HL-60 (cell line): ENCODE data around the gene ATP9B.
A peak's percentile ranks its signal among the peaks of the same experiment; 100 is the strongest.

Experiments used
- DNase-seq, 2 experiments: peaks; one replicate each; pipeline ENCODE4 v3.0.0-alpha.2; 2010 to 2020; ENCODE audit warnings: low read depth in 1 of 2, low spot score in 1 of 2
- H3K27ac ChIP-seq: fragments of 250-450 bp; sonication (Bioruptor Pico); replicated peaks from 2 replicates; pipeline ENCODE4 v1.5.1; 2020; ENCODE audit warnings: mild to moderate bottlenecking, moderate library complexity
- H3K27me3 ChIP-seq: fragments of 250-450 bp; sonication (Bioruptor Pico); 2 replicates; pipeline ENCODE4 v1.5.1; 2021; ENCODE audit warnings: mild to moderate bottlenecking, moderate library complexity; ENCODE audit not compliant: insufficient read depth, poor library complexity, severe bottlenecking
- H3K4me3 ChIP-seq: replicated peaks from 2 replicates; pipeline ENCODE4 v1.5.1; 2011; ENCODE audit warnings: mild to moderate bottlenecking, control low read depth, low read length; ENCODE audit not compliant: insufficient read depth
- GABPA ChIP-seq: IDR thresholded peaks from 2 replicates; pipeline ENCODE4 v1.6.1; 2012; ENCODE audit warnings: low read depth
- POLR2AphosphoS5 ChIP-seq: IDR thresholded peaks from 2 replicates; pipeline ENCODE4 v1.6.1; 2012; ENCODE audit warnings: low read depth
- SPI1 ChIP-seq: IDR thresholded peaks from 2 replicates; pipeline ENCODE4 v1.6.1; 2012; ENCODE audit warnings: low read depth, mild to moderate bottlenecking, borderline replicate concordance
- TF ChIP-seq, protein P1 (sequence below): IDR thresholded peaks from 2 replicates; pipeline ENCODE4 v1.6.1; 2012; ENCODE audit warnings: low read depth; ENCODE audit not compliant: insufficient replicate concordance
- TF ChIP-seq, protein P2 (sequence below): IDR thresholded peaks from one replicate; pipeline ENCODE4 v1.5.1; 2011; ENCODE audit warnings: low read length, control low read depth, inconsistent platforms; ENCODE audit not compliant: insufficient read depth

The ATP9B gene

DNA sequence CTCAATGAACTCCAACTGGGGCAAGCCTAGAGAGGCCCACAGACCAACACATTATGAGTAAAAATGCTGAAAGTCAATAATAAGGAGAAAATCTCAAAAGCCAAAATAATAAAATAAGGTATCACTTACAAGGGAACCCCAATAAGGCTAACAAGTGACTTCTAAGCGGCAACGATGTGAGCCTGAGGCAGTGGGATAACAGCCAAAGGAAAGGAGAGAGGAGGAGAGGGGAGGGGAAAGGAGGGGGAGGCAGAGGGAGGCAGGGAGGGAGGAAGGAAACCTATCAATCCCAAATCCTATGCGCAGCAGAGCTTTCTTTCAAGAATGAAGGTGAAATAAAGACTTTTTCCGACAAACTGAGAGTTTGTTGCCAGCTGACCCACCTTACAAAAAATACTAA, 320.5 kb downstream of the ATP9B start:
- Histone ChIP-seq H3K27ac (no peak overlapping the region), H3K27me3 (peaks cover 11% of the 10 kb centered on the region), H3K4me3 (no peak overlapping the region)
- TF ChIP-seq, protein P1, sequence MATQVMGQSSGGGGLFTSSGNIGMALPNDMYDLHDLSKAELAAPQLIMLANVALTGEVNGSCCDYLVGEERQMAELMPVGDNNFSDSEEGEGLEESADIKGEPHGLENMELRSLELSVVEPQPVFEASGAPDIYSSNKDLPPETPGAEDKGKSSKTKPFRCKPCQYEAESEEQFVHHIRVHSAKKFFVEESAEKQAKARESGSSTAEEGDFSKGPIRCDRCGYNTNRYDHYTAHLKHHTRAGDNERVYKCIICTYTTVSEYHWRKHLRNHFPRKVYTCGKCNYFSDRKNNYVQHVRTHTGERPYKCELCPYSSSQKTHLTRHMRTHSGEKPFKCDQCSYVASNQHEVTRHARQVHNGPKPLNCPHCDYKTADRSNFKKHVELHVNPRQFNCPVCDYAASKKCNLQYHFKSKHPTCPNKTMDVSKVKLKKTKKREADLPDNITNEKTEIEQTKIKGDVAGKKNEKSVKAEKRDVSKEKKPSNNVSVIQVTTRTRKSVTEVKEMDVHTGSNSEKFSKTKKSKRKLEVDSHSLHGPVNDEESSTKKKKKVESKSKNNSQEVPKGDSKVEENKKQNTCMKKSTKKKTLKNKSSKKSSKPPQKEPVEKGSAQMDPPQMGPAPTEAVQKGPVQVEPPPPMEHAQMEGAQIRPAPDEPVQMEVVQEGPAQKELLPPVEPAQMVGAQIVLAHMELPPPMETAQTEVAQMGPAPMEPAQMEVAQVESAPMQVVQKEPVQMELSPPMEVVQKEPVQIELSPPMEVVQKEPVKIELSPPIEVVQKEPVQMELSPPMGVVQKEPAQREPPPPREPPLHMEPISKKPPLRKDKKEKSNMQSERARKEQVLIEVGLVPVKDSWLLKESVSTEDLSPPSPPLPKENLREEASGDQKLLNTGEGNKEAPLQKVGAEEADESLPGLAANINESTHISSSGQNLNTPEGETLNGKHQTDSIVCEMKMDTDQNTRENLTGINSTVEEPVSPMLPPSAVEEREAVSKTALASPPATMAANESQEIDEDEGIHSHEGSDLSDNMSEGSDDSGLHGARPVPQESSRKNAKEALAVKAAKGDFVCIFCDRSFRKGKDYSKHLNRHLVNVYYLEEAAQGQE, result no peak
- TF ChIP-seq POLR2AphosphoS5 (no peak), SPI1 (no peak), GABPA (no peak)
- TF ChIP-seq, protein P2, sequence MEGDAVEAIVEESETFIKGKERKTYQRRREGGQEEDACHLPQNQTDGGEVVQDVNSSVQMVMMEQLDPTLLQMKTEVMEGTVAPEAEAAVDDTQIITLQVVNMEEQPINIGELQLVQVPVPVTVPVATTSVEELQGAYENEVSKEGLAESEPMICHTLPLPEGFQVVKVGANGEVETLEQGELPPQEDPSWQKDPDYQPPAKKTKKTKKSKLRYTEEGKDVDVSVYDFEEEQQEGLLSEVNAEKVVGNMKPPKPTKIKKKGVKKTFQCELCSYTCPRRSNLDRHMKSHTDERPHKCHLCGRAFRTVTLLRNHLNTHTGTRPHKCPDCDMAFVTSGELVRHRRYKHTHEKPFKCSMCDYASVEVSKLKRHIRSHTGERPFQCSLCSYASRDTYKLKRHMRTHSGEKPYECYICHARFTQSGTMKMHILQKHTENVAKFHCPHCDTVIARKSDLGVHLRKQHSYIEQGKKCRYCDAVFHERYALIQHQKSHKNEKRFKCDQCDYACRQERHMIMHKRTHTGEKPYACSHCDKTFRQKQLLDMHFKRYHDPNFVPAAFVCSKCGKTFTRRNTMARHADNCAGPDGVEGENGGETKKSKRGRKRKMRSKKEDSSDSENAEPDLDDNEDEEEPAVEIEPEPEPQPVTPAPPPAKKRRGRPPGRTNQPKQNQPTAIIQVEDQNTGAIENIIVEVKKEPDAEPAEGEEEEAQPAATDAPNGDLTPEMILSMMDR, result no peak
- no peak for DNase-seq

DNA sequence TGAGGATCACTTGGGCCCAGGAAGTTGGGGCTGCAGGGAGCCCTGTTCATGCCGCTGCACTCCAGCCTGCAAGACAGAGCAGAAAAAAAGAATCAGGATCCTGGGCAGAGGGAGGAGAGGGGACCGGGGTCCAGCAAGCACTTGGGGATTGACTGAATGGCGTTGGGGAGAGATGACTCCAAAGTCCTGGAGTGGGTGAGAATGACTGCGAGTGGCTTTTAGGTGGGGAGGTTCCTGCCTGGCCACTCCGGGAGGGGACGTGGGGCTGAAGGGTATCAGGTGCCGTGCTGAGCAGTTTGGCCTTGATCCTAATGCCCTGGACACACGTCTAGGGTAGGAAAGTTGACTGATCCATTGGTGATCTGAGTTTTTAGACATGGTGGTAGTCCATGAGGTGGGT, 323.0 kb downstream of the ATP9B start:
- TF ChIP-seq, protein P1, result no peak
- TF ChIP-seq GABPA (no peak), SPI1 (no peak), POLR2AphosphoS5 (no peak)
- TF ChIP-seq, protein P2, result no peak
- DNase-seq, result no peak
- Histone ChIP-seq H3K27ac (no peak overlapping the region), H3K27me3 (peaks cover 15% of the 10 kb centered on the region), H3K4me3 (no peak overlapping the region)

DNA sequence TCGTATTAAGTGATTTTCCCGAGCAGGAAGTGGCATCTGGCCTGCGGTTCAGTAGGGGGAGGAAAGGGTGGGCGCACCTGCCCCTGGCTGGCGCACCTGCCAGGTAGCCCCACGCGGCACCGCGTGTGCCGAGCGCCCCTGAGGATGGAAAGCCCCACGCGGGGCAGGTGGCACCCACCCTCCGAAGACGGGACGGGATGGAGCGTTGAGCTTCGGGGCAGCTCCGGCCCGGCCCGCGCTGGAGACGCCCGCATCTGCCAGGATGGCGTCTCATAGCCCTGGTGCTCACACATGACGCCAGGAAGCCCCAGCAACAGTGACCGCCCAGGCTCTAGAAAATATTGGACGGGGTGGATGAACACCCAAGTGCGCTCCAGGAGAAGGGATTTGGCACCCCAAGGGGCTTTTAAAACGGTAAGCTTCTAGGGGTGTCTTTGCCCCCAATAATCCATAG, 324.0 kb downstream of the ATP9B start:
- peaks cover 15% of the 10 kb centered on the region for H3K27me3 ChIP-seq
- DNase-seq, result no peak
- peak overlapping the region; percentile 58 for H3K4me3 ChIP-seq
- no peak overlapping the region for H3K27ac ChIP-seq
- TF ChIP-seq SPI1 (no peak), POLR2AphosphoS5 (no peak; the same call in 1 of the 2 replicates), GABPA (no peak)
- TF ChIP-seq, protein P2, result no peak
- TF ChIP-seq, protein P1, result no peak
